Measurements from ENCODE around the gene DICER1.

DNA sequence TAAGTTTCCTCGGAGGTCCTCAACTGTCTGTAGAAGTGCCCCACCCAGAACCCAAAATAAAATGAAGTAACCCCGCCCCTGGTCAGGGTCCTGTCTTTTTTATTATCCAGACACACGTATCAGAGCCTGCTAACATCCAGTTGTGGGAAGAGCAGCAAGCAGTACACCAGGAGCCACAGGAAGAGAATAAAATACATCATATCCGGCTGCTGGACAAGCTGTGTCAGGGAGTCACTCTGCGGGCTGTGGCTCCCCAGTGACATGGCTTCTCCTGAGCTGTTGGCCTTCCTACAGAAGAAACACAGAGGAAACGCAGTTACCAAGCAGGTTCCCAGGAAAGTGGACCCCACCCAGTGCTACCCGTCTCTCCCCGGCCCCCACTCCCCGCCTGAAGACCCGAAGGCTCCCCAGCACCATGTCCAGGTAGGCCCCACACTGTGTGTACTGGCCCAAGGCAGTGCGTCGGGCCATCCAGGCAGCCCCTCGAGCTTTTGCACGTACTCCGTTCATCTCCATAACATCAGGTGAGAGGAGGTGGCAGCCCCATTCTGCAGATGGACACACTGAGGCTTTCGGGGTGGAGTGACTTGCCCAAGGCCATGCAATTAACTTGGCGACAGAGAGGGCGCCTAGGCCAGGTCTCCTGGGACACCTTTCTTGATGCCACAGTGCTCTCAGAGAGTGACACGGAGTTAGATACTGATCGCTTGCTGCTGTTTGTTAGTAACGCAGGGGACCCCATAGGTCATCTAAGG is 34.3 kb upstream of the DICER1 start:
- TF ChIP-seq, protein P1, sequence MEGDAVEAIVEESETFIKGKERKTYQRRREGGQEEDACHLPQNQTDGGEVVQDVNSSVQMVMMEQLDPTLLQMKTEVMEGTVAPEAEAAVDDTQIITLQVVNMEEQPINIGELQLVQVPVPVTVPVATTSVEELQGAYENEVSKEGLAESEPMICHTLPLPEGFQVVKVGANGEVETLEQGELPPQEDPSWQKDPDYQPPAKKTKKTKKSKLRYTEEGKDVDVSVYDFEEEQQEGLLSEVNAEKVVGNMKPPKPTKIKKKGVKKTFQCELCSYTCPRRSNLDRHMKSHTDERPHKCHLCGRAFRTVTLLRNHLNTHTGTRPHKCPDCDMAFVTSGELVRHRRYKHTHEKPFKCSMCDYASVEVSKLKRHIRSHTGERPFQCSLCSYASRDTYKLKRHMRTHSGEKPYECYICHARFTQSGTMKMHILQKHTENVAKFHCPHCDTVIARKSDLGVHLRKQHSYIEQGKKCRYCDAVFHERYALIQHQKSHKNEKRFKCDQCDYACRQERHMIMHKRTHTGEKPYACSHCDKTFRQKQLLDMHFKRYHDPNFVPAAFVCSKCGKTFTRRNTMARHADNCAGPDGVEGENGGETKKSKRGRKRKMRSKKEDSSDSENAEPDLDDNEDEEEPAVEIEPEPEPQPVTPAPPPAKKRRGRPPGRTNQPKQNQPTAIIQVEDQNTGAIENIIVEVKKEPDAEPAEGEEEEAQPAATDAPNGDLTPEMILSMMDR (IDR thresholded peaks at IDR 0.05), result no peak
- no peak for TF ChIP-seq ZFX (IDR thresholded peaks at IDR 0.05; ENCODE audit: borderline replicate concordance)
